DND-41 (cell line): ENCODE measurements around the gene TBC1D22A.

Experiments used
- CTCF ChIP-seq: IDR thresholded peaks from 2 replicates; pipeline ENCODE4 v1.5.1; 2012; ENCODE audit warnings: borderline replicate concordance, low read length, moderate library complexity, mild to moderate bottlenecking; ENCODE audit not compliant: poor library complexity, severe bottlenecking; ENCODE audit errors: extremely low read depth
- EZH2 ChIP-seq: IDR thresholded peaks from 3 replicates; pipeline ENCODE4 v1.6.1; 2012; ENCODE audit warnings: borderline replicate concordance, low read depth, mild to moderate bottlenecking, moderate library complexity, low read length, inconsistent platforms; ENCODE audit not compliant: severe bottlenecking

DNA sequence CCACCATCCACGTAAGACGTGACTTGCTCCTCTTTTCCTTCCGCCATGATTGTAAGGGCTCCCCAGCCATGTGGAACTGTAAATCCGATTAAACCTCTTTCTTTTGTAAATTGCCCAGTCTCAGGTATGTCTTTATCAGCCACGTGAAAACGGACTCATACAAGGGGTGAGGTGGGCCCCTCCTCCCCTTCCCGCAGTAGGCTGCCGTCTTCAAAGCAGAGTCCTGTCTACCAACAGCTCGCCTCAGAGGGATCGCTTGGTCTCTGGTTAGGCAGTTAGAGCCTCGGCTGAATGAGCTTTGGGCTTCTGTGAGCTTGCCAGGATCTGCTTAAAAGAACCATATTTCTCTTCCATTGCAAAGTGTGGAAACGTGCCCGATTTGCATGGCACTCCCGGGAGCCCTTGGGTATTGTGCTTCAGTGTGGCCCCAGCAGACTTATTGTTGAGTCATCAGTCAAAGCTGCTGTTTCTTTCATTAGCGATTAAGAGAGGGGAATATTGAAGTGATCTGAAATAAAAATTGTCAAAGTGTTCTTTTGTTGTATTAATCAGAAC lies 338.3 kb downstream of the TBC1D22A start:
- TF ChIP-seq CTCF (no peak), EZH2 (no peak)
